ENCODE data around the gene VOPP1.

DNA sequence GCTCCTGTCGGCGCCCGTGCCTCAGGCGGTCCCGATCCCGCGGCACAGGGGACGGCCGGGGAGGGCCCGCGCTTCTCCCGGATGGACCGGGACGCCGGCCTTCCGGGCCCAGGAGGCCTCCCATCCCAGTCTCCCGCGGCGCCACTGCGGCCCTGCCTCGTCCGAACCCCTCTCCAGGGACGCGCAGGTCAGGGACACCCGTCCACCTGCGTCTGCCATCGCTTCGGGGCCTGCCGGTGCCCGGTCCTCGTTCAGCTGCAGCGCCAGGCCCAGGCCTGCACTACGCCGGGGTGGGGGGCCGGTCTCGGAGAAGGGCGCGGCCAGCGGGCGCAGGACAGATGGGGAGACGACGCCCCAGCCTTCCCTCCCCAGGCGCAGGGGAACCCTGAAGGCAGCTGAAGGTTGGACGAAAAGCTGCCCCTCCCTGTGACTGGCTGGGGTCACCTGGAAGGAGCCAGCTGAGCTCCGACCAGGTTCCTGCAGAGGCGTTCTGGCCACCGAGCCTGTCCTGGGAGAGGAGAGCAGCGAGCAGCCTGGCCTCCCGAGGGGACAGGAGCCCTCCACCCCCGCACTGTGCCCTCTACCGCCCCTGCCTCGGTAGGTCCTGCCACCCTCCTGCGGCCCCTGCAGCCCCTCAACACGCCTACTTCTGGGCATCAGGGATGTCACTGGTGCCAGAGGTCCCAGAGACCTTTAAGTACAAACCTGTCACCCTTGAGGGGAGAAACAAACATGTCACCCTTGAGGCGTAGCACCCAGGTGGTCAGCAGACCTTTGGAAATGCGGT lies 122.9 kb downstream of the VOPP1 start:
- TF ChIP-seq EP300 (IDR thresholded peaks at IDR 0.05; ENCODE audit: borderline replicate concordance in 1 of 2, control insufficient read depth in 1 of 2, low read depth in 2 of 2, low read length in 2 of 2) (no peak), POLR2A (IDR thresholded peaks at IDR 0.05; ENCODE audit: low read depth, low read length) (peak; percentile 57; the same call in 1 of the 2 replicates), HDAC6 (IDR thresholded peaks at IDR 0.05; ENCODE audit: unreplicated experiment) (no peak)
